ENCODE results near the gene CDX1.

The CDX1 gene

GRCh38 chr5:150177721-150178120, 11.1 kb downstream of the CDX1 start:
- no peak for DNase-seq
- intact Hi-C loops (cut with DNase I): no loop called here

- intact Hi-C loops (cut with DNase I): no loop called here
- DNase-seq: peak in 1 of 10 donors; percentile 53
Measured at GRCh38 chr5:150178262-150178661, 11.7 kb downstream of the CDX1 start.

GRCh38 chr5:150179019-150179620, 12.5 kb downstream of the CDX1 start:
- peak in 1 of 10 donors; percentile 4 for DNase-seq
- intact Hi-C loops (cut with DNase I): no loop called here

- intact Hi-C loops (cut with DNase I): no loop called here
Measured at GRCh38 chr5:150180241-150181026, 13.9 kb downstream of the CDX1 start.

GRCh38 chr5:150181027-150181426, 14.4 kb downstream of the CDX1 start:
- intact Hi-C loops (cut with DNase I): no loop called here
- DNase-seq: peak in 1 of 10 donors; percentile 75

More at GRCh38 chr5:150180241-150181026, 13.9 kb downstream of the CDX1 start:
- peak; percentile 43 to 95 (median 75) for DNase-seq

GRCh38 chr5:150181766-150182545, 15.4 kb downstream of the CDX1 start:
- intact Hi-C loops (cut with DNase I): no loop called here
- DNase-seq: peak in 1 of 10 donors; percentile 59

- DNase-seq: peak in 1 of 10 donors; percentile 66
- intact Hi-C loops (cut with DNase I): no loop called here
Measured at GRCh38 chr5:150182774-150183173, 16.2 kb downstream of the CDX1 start.

GRCh38 chr5:150183436-150183835, 16.9 kb downstream of the CDX1 start:
- DNase-seq: peak in 1 of 10 donors; percentile 71
- intact Hi-C loops (cut with DNase I): no loop called here

- peak in 1 of 10 donors; percentile 6 for DNase-seq
- intact Hi-C loops (cut with DNase I): no loop called here
Measured at GRCh38 chr5:150184006-150184405, 17.4 kb downstream of the CDX1 start.

- DNase-seq: peak in 1 of 10 donors; percentile 54
- intact Hi-C loops (cut with DNase I): no loop called here
Measured at GRCh38 chr5:150184990-150185912, 18.7 kb downstream of the CDX1 start.

- intact Hi-C loops (cut with DNase I): no loop called here
- DNase-seq: peak in 1 of 10 donors; percentile 51
Measured at GRCh38 chr5:150186137-150186536, 19.6 kb downstream of the CDX1 start.

- intact Hi-C loops (cut with DNase I): no loop called here
- no peak for DNase-seq
Measured at GRCh38 chr5:150186897-150187296, 20.3 kb downstream of the CDX1 start.

- peak in 1 of 10 donors; percentile 38 for DNase-seq
- intact Hi-C loops (cut with DNase I): no loop called here
Measured at GRCh38 chr5:150188146-150188842, 21.7 kb downstream of the CDX1 start.

- intact Hi-C loops (cut with DNase I): no loop called here
- DNase-seq: no peak
Measured at GRCh38 chr5:150189326-150189725, 22.7 kb downstream of the CDX1 start.

GRCh38 chr5:150189728-150190502, 23.3 kb downstream of the CDX1 start, which contains the start of gene SLC6A7:
Gene SLC6A7 (plus strand): TSS chr5:150190062. CDS start chr5:150190328, 266 bp downstream.
- peak in 2 of 10 donors; percentile 80 to 87 for DNase-seq
- intact Hi-C loops (cut with DNase I): no loop called here

- intact Hi-C loops (cut with DNase I): no loop called here
Measured at GRCh38 chr5:150190503-150190979, 24.0 kb downstream of the CDX1 start.

GRCh38 chr5:150190987-150191386, 24.4 kb downstream of the CDX1 start:
- no peak for DNase-seq
- intact Hi-C loops (cut with DNase I): no loop called here

More at GRCh38 chr5:150190503-150190979, 24.0 kb downstream of the CDX1 start:
- DNase-seq: peak in 1 of 10 donors; percentile 71

- DNase-seq: peak in 4 of 10 donors; percentile 29 to 88 (median 36)
- intact Hi-C loops (cut with DNase I): no loop called here
Measured at GRCh38 chr5:150192462-150192861, 25.9 kb downstream of the CDX1 start.

Data from posterior cingulate gyrus (tissue), 11 donors.